ENCODE results near the gene NWD2. TPM values are rescaled to one million over a fixed set of nuclear protein-coding genes. Genes with fewer than 3 reads are reported as not detected.

The NWD2 gene
- total RNA-seq, 1 experiment from 2014 or later = not detected

GRCh38 chr4:37236165-37236564, 8.4 kb upstream of the NWD2 start:
- ChIA-PET POLR2A (no interaction called here), CTCF (no interaction called here), RAD21 (ENCODE audit: low non-redundant PET in 1 of 2, low total read pairs in 2 of 2, uncharacterized antibody in 2 of 2, unreplicated experiment in 2 of 2) (no interaction called here)
- no peaks in the 10 kb centered on the region for H3K79me2 ChIP-seq (ENCODE audit: insufficient read depth, low read length)
- H3K4me2 ChIP-seq (ENCODE audit: low read length) = no peak overlapping the region
- no peak overlapping the region for H3K27ac ChIP-seq (ENCODE audit: low read depth, low read length)
- no TSS peak for BruUV-seq (replicated peaks)
- intact Hi-C loops (cut with micrococcal nuclease) = no loop called here
- H3K9ac ChIP-seq (ENCODE audit: low read length) = no peak overlapping the region
- H2AFZ ChIP-seq (ENCODE audit: low read depth, low read length, poor library complexity, severe bottlenecking) = no peak overlapping the region
- H4K20me1 ChIP-seq (ENCODE audit: insufficient read depth) = no peaks in the 10 kb centered on the region
- TF ChIP-seq EZH2 (IDR thresholded peaks at IDR 0.05) = no peak
- no peak for TF ChIP-seq EGR1 (IDR thresholded peaks at IDR 0.05; ENCODE audit: low read depth)
- TF ChIP-seq FOSL1 (IDR thresholded peaks at IDR 0.05; ENCODE audit: low read depth) = no peak
- TF ChIP-seq MAX (IDR thresholded peaks at IDR 0.05) = no peak
- TF ChIP-seq ZNF274 (IDR thresholded peaks at IDR 0.05; ENCODE audit: low read depth, low read length) = no peak
- TF ChIP-seq YY1 (IDR thresholded peaks at IDR 0.05; ENCODE audit: extremely low read depth, insufficient replicate concordance, low read depth, low read length) = no peak
- H3K9me3 ChIP-seq (ENCODE audit: control insufficient read depth in 1 of 2, insufficient read depth in 1 of 2, low read depth in 1 of 2, low read length in 2 of 2) = no peaks in the 10 kb centered on the region
- H3K27me3 ChIP-seq (ENCODE audit: insufficient read depth, low read length) = no peaks in the 10 kb centered on the region; the same call in 1 of the 2 replicates
- H3K9me2 ChIP-seq (ENCODE audit: insufficient read depth) = no peaks in the 10 kb centered on the region
- ATAC-seq (no peak), DNase-seq (ENCODE audit: low read depth, low spot score) (no peak)
- H3K36me3 ChIP-seq (ENCODE audit: control insufficient read depth in 1 of 2, insufficient read depth in 2 of 2, low read length in 2 of 2) = no peaks in the 10 kb centered on the region
- H3K4me1 ChIP-seq (ENCODE audit: control insufficient read depth in 1 of 2, insufficient read depth in 2 of 2, low read length in 2 of 2) = no peaks in the 10 kb centered on the region
- H3K4me3 ChIP-seq (replicated peaks in 1 of 2; ENCODE audit: low read depth in 1 of 2, low read length in 2 of 2) = no peak overlapping the region

GRCh38 chr4:37241647-37242046, 2.9 kb upstream of the NWD2 start:
- no TSS peak for BruUV-seq (replicated peaks)
- ATAC-seq (no peak), DNase-seq (ENCODE audit: low read depth, low spot score) (no peak)
- Histone ChIP-seq H3K79me2 (ENCODE audit: insufficient read depth, low read length) (no peaks in the 10 kb centered on the region), H3K27me3 (ENCODE audit: insufficient read depth, low read length) (no peaks in the 10 kb centered on the region; the same call in 1 of the 2 replicates), H3K27ac (ENCODE audit: low read depth, low read length) (no peak overlapping the region), H3K9ac (ENCODE audit: low read length) (no peak overlapping the region), H3K4me1 (ENCODE audit: control insufficient read depth in 1 of 2, insufficient read depth in 2 of 2, low read length in 2 of 2) (no peaks in the 10 kb centered on the region), H3K4me2 (ENCODE audit: low read length) (no peak overlapping the region), H4K20me1 (ENCODE audit: insufficient read depth) (no peaks in the 10 kb centered on the region), H3K9me3 (ENCODE audit: control insufficient read depth in 1 of 2, insufficient read depth in 1 of 2, low read depth in 1 of 2, low read length in 2 of 2) (no peaks in the 10 kb centered on the region), H3K4me3 (replicated peaks in 1 of 2; ENCODE audit: low read depth in 1 of 2, low read length in 2 of 2) (no peak overlapping the region), H3K9me2 (ENCODE audit: insufficient read depth) (no peaks in the 10 kb centered on the region), H3K36me3 (ENCODE audit: control insufficient read depth in 1 of 2, insufficient read depth in 2 of 2, low read length in 2 of 2) (no peaks in the 10 kb centered on the region), H2AFZ (ENCODE audit: low read depth, low read length, poor library complexity, severe bottlenecking) (no peak overlapping the region)
- ChIA-PET RAD21 (ENCODE audit: low non-redundant PET in 1 of 2, low total read pairs in 2 of 2, uncharacterized antibody in 2 of 2, unreplicated experiment in 2 of 2) (no interaction called here), CTCF (no interaction called here), POLR2A (no interaction called here)
- intact Hi-C loops (cut with micrococcal nuclease) = no loop called here
- TF ChIP-seq MAX (IDR thresholded peaks at IDR 0.05) (no peak), JUND (IDR thresholded peaks at IDR 0.05) (no peak), ZNF274 (IDR thresholded peaks at IDR 0.05; ENCODE audit: low read depth, low read length) (no peak), SP1 (IDR thresholded peaks at IDR 0.05; ENCODE audit: low read depth) (no peak)

Data from HCT116 (cell line).